MM.1S (cell line): ENCODE results near the gene SQSTM1.

ENCODE experiments used
- CTCF ChIP-seq: fragments of 300-600 bp; sonication (generic); IDR thresholded peaks from 2 replicates; pipeline ENCODE4 v1.5.1; 2016; ENCODE audit warnings: antibody characterized with exemption, low read length, mixed read lengths
- EZH2 ChIP-seq: fragments of 300-600 bp; sonication (generic); optimal IDR thresholded peaks from 2 replicates; pipeline ENCODE3; 2017; ENCODE audit warnings: low read depth, mild to moderate bottlenecking, antibody characterized with exemption, low read length, mixed read lengths
- EZH2phosphoT487 ChIP-seq: fragments of 300-600 bp; sonication (generic); IDR thresholded peaks from 2 replicates; pipeline ENCODE4 v1.6.1; 2018; ENCODE audit warnings: antibody characterized with exemption, low read length

GRCh38 chr5:179870403-179870903, 49.7 kb downstream of the SQSTM1 start:
- TF ChIP-seq CTCF (no peak), EZH2 (no peak), EZH2phosphoT487 (no peak)
